Peyer's patch (tissue), 4 donors: ENCODE measurements around the gene BLTP3A.

ENCODE experiments used
- POLR2A ChIP-seq, 2 donors: fragments of 450-650 bp; IDR thresholded peaks; one replicate each; pipeline ENCODE4 v1.5.1; 2017; ENCODE audit warnings: antibody characterized with exemption in 2 of 2, mild to moderate bottlenecking in 2 of 2, moderate library complexity in 2 of 2
- TF ChIP-seq, protein P1 (sequence below), 6 experiments: fragments of 450-650 bp in 4 of 6; fragments of 200-600 bp in 2 of 6; sonication (generic) in 1 of 6; IDR thresholded peaks; one replicate each; pipeline ENCODE4 v1.5.1; 2017 to 2019; ENCODE audit warnings: antibody characterized with exemption in 6 of 6, mild to moderate bottlenecking in 3 of 6, moderate library complexity in 1 of 6

DNA sequence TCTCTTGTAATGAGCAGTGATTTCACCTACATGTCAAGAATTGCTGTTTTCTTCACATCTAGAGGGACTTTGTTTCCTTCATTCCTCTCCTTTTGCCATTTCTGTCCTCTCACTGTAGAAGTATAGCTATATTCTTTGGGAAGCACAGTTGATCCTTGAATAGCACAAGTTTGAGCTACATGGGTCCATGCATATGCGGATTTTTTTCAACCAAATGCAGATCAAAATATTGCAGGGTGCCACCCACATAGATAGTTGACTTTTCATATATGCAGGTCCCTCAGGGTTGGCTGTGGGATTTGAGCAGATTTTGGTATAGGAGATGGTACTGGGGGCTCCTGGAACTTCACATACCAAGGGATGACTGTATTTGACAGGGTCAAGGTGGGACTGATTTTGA, 41.1 kb downstream of the BLTP3A start:
- TF ChIP-seq, protein P1, sequence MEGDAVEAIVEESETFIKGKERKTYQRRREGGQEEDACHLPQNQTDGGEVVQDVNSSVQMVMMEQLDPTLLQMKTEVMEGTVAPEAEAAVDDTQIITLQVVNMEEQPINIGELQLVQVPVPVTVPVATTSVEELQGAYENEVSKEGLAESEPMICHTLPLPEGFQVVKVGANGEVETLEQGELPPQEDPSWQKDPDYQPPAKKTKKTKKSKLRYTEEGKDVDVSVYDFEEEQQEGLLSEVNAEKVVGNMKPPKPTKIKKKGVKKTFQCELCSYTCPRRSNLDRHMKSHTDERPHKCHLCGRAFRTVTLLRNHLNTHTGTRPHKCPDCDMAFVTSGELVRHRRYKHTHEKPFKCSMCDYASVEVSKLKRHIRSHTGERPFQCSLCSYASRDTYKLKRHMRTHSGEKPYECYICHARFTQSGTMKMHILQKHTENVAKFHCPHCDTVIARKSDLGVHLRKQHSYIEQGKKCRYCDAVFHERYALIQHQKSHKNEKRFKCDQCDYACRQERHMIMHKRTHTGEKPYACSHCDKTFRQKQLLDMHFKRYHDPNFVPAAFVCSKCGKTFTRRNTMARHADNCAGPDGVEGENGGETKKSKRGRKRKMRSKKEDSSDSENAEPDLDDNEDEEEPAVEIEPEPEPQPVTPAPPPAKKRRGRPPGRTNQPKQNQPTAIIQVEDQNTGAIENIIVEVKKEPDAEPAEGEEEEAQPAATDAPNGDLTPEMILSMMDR (IDR thresholded peaks at IDR 0.05), result no peak
- TF ChIP-seq POLR2A (IDR thresholded peaks at IDR 0.05), result no peak
